Activated effector memory CD4-positive, alpha-beta T cell treated with Interleukin-2 at 50 U/mL for 16 hours (primary cell): ENCODE measurements around the gene FAM50B.
"Not testable (repeated sequence)": the region's sequence is repeated elsewhere in the genome, so short reads cannot be mapped to it uniquely, and the experiment has no call there.

Experiments
- DNase-seq: peaks from one replicate; pipeline ENCODE4 v3.0.0-alpha.2; 2020

The FAM50B gene

DNA sequence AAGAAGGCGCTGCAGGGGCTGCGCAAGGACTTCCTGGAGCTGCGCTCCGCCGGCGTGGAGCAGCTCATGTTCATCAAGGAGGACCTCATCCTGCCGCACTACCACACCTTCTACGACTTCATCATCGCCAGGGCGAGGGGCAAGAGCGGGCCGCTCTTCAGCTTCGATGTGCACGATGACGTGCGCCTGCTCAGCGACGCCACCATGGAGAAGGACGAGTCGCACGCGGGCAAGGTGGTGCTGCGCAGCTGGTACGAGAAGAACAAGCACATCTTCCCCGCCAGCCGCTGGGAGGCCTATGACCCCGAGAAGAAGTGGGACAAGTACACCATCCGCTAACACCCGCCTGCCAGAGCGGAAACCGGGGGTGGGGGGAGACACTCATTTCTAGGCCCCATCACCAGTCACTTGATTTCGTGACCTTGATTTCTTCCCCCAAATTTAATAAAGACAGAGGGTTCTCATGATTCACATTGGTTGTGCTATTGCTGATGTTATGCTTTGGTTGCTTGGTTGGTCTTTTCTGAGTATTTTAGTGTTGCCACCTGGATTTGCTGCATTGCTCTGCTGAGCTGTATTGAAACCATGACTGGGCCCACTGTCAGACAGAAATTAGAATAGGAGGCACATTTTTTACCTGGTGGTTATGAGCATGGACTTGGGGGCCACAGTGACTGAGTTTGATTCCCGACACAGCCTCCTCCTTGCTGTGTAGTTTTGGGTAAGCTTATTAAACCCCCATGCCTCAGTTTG lies 1.5 kb downstream of the FAM50B start:
- DNase-seq = no peak

DNA sequence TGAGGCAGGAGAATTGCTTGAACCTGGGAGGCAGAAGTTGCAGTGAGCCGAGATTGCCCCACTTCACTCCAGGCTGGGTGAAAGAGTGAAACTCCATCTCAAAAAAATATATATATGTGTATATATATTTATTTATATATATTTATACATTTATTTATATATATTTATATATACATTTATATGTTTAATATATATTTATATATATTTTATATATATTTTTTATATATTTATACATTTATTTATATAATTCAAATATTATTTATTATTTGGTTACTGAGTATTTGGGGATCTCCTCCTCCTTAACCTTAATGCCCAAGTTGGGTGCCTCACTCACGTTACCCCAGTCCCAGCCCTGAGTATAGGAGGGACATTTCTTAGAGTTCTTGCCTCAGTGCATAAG lies 2.7 kb downstream of the FAM50B start:
- DNase-seq = no peak

DNA sequence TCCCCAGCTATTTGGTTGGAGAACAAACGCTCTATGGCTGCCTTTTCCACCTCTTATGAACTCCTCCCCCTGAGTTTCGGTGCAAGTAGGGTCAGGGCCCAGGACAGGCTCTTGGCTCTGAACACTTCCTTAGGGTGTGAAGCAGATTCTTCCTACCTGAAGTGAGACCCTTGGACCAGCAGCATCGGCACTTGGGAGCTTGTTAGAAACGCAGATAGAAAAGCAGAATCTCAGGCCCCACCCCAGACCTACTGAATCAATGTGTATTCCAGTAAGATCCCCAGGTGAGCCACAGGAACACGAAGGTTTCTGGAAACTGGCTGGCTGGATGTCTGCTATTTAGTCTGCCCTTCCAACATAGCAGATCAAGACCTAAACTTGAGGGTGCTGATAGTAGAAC lies 3.2 kb downstream of the FAM50B start:
- no peak for DNase-seq

DNA sequence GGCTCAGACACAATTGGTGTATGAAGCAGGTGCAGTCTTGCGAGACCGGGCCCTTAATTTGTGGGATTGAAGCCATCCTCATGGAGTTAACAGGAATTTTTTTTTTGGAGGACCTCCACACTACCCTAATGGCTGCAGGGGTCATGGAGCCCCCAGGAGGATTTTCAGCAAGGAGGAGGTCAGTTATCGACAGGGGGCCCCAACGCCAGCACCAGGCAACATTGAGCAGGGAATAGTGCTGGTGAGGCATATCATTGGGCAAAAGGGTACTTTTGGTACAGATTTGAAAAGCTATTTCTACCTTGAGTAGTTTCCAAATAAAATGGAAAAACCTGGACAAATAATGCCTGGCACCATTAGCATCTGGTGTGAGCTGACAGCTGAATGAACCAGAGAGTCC lies 6.7 kb downstream of the FAM50B start:
- no peak for DNase-seq

DNA sequence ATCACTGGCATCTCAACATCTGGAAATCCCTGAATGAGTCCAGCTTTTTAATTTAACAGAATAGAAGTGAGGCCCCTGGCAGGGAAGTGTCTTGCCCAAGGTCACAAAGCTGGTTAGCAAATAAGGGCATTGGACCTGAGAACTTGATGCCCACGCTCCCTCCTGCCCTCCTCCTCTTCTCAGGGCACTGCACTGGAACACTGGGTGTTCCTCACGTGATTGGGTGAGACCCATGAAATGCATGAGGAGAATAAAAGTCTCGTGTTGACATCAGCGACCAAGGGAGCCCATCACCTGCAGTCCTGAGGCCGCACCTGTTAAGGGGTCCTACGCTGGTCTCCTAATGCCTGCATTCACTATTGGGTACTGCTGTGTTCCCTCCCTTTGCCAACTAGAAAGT lies 7.4 kb downstream of the FAM50B start:
- DNase-seq = no peak

DNA sequence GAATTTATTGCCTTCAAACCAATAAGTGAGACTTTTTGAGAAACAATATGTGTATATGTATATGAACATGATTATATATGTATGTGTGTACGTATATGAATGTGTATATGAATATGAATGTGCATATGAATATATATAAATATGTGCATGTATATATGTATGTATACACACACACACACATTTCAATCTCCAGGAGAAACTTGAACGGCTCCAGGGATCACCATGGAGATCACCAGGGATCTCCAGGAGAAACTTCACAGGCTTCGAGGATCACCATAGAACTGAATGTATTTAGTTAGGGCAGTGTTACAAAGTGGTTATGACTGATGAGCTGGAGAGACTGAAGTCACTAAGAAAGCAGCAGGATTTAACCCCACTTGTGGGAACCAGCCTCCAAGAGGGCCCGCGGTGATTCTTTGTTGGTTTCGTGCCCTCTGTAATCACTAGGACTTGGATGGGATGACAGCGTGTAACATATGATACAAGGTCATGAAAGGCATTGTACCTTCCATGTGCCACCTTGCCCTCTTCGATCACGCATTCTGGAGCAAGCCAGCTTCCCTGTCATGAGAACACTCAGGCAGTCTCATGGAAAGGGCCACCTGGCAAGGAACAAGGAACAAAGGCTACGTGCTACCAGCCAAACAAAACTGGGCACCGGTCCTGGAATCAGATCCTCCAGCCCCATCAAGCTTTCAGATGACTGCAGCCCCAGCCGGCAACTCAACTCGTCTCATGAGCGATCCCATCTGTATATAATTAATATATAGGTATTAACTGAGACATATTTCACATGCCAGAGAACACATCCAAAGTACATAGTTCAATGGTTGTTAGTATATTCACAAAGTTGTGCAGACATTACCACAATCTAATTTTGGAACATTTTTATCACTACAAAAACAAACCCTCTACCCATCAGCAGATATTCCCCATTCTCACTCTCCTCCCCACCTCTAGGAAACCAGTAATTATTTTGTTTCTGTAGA lies 8.6 kb downstream of the FAM50B start:
- no peak for DNase-seq

DNA sequence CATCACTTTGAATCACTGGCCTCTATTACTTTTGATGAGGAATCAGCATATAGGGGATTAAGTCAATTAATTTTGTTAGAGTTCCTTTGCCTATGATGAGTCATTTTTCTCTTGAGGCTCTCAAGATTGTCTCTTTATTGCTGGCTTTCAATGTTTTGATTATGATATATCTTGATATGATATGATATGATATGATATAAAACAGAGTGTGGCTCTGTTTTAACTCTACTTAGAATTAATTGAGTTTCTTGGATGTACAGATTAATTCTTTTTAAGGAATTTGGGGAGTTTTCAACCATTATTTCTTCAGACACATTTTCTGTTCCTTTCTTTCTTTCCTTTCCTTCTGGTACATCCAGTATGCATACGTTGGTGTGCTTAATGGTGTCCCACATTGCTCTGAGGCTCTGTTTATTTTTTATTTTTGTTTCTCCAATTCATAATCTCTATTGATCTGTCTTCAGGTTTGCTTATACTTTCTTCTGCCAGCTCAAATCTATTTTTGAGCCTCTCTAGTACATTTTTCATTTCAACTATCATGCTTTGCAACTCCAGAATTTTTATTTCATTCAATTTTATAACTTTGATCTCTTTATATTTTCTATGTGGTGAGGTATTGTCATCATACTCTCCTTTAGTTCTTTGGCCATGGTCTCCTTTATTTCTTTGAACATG lies 10.8 kb downstream of the FAM50B start:
- no peak for DNase-seq

DNA sequence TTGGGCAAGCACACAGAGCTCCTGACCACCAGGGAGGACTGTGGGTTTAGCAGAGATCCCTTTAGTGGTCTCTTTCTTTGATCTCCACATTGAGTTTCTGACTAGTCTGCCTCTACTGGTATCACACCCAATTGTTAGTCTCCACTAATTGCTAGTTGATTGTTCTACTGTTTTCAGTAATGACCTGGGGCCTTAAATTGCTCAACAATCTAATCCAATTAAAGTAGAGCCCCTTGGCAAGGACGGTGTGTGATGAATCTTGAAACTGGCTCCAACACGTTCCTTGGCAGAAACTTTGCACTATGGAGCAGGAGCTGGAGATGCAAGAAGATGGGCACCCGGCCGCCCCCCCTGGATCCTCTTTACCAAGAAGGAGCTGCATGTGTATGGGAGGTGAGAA lies 12.3 kb downstream of the FAM50B start:
- no peak for DNase-seq

DNA sequence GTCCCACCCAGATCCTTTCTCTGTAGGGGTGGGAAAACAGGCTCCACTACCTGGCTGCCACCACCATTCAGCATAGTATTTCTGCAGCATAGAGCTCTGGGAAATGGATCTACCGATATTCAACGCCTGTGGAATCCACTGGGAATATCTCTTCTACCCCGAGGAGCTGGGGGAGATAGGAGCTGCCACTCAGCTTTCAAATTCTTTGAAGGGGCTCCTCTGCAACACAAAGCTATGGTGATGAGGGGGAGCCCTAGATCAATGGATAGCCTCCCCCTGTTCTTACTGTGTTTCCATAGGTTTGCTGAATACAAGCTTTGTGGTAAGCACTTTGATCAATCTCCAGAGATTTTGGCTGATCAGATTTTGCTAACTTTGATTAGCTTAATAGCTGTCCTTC lies 12.9 kb downstream of the FAM50B start:
- DNase-seq = no peak

DNA sequence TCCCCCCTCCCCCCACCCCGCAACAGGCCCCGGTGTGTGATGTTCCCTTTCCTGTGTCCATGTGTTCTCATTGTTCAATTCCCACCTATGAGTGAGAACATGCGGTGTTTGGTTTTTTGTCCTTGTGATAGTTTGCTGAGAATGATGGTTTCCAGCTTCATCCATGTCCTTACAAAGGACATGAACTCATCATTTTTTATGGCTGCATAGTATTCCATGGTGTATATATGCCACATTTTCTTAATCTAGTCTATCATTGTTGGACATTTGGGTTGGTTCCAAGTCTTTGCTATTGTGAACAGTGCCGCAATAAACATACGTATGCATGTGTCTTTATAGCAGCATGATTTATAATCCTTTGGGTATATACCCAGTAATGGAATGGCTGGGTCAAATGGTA lies 14.1 kb downstream of the FAM50B start:
- not testable (repeated sequence) for DNase-seq

DNA sequence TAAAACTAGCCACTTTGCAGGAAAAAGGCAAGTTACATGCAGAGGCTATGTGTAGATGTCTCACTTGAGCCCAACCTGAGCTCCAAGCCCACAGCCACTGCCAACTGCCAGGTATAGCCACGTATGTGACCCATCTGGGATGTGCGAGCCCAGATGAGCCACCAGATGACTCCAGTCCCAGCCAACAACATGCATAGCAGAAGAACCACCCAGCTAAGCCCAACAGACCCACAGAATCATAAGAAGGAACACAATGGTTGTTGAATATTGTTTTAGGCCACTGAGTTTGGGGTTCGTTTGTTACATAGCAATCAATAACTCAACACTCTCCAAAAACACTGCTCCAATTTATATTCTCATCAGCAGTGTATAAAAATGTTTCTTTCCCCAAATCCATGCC lies 16.3 kb downstream of the FAM50B start:
- no peak for DNase-seq

DNA sequence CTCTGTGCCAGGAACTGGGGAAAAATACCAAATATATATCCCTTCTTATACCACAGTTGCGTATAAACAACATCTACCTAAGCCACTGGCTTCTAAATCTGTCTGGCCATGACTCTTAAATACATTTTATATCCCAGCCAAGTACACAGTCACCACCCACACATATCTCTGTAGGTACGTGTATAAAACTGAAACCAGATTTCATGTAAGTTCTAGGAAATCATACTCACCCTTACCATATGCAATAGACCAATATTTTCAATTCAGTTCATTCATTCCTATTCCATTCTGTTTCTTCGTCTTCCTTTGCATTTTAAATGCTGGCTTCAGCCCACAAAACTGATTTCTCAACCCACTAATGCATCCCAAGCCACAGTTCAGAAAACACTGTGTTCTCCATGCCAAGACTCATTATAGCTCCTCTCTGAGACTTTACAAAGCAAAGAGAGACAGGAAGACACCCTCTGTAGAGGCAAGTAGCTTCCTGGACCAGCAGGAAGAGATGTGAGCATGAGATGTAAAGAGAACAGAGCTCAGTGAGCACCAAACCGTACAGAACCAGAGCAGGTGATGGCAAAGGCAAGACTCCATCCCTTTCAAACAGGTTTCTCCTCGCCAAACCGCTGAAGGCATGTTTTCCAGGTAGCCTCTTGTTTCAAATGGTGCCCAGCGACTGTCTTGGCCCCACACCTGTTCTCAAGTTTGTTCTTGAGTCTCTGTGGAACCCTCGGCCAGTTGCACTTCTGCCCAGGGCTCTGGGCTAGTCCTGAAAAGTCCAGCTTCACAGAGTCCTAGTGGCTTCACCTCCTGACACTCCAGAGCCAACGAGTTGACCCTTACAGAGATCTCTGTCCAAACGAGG lies 18.7 kb downstream of the FAM50B start:
- no peak for DNase-seq

DNA sequence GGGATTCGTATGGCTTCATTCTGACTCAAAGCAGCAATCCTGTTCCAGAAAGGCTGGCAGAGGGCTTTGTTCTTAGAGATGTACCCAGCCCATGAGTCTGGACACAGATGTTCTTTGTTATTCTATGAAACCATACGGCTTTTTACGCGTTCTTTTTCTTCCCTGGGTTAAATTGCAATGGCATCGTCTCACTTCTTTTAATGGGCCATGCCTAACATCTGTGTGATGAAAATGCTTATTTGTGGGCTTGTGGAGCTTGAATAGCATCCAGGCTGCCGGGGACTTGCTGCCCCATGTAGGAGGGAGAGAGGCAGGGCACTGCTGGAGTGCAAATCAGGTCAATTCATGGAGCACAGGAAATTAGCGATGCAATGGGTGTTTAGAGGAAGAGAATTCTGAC lies 19.4 kb downstream of the FAM50B start:
- DNase-seq = no peak

DNA sequence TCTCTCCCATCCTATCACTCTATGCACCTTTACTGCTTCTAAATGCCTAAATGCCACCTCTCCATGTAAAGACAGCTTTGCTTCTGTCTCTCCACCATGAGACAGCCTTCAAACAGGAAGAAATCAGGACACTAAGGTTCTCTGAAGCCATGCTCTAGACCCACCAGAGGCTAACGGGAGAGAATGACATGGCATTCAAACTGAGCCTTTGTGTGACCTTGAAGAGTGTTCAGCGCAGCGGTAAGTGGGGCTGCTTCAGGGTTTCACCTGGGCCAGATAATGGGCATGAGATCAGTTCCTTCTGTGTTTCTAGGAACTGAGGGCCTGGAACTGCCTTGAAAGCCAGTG lies 20.1 kb downstream of the FAM50B start:
- DNase-seq = no peak

DNA sequence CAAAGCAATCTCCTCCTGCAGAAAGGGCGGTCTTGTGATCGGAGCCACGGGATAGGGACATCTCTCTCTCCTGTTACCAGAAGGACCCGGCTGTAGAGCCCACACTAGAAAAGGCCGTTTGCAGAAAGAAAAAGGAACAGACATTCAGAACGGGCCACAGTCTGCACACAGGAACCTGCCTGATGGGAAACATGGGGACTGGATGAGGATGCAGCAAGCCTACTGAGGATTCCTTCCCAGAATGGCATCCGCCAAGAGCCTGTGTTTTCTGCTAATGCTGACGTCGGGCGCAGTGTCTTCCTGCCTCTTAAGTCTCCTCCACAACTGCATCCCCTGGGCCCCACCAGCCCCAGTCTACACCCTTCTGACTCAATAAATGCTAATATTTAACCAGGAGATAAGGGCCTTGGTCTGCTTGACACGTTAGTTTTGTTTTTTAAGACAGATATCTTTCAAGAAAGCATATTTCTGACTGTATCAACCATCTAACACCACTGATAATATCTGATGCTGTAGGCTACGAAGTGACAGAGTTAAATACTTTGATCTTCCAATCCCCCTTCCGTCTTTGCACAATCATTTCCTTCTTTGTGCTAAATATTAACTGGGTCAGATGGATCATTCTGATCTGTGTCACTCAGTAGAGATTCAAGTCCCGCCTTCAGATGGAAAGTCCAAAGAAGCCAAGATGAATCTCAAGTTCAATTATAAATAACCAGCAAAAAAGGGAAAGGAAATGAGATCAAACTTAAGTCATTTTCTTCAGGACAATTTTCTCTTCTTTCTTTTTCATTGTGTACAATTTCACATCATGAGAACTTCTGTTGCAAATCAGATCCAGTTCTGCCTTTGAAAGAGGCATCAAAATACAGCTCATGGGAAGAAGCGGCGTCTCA lies 20.7 kb downstream of the FAM50B start:
- no peak for DNase-seq

DNA sequence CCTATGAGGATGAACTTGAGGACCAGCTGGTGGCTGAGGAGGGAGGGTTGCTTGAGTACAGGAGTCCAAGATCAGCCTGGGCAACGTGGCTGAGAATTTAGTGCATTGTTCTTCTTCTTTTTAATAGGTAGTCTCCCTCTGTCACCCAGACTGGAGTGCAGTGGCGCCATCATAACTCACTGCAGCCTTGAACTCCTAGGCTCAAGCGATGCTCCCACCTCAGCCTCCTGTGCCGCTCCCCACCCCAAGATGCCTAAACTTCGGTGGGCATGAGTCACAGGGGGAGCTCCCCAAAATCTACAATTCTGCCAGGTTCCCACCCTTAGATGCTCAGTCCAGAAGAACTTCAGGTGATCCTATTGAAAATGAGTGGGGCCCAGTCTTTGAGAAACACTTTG lies 21.4 kb downstream of the FAM50B start:
- no peak for DNase-seq

DNA sequence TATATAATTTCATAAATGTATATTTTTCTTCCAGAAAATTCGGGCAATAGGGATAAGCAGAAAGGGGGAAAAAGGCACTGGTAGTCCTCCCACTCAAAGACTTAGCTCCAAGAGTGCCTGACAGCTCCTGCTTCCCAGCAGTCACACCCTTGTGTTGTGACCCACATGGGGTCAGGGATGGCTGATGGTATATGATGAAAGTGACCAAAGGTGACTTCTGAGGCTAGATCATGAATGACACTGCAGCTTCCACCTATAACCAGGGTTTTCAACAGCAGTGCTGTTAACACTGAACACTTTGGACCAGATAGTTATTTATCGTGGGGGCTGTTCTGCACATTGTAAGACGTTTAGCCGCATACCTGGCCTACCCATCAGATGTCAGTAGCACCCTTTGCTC lies 22.3 kb downstream of the FAM50B start:
- no peak for DNase-seq

DNA sequence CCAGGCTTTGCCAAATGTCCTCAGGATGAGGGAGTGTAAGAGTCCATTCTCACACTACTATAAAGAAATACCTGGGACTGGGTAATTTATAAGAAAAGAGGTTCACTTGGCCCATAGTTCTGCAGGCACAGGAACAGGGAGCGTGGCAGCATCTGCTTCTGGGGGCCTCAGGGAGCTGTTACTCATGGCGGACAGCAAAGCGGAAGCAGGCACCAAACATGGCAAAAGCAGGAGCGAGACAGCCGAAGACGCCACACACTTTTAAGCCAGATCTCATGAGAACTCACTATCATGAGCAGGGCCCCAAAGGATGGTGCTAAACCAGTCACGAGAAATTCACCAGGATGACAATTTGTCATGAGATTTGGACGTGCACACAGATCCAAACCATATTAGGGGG lies 22.8 kb downstream of the FAM50B start:
- no peak for DNase-seq

DNA sequence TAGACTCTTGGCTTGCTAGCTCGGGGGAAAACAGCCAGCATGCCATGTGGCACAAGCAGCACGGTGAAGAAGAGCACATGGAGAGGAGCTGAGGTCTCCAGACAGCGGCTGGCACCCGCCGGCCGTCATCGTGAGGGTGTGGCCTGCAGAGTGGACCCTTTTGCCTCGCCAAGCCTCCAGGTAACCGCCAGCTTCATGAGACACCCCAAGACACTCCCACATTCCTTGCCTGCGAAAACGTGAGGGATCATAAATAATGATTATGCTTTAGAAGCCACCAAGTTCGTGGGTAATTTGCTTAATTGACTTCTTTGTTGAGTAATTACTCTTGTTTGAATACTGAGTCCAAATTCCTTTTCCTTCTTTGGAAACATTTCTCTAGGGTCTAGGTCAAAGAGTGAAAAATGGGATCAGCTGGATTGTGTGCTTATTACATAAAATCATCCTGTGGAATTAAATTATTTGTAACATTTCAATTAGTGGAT lies 23.2 kb downstream of the FAM50B start:
- DNase-seq = no peak

DNA sequence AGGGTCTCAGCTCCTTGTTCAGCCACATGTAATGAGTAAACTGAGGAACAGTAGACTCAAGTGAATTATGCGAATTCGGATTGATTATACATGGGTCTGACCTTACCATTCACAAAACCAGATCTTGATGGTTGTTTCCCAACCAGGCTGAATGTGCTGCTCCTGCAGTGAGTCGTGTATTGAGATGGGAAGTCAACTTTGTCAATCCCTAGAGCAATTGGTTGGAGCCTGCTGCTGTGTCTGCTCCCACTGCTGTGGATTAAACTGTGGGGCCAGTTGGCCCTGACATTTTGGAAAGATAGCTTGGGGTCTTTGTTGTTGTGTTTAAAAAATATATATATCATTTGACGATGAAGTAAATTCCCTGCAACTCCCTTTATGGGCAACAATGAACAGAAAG lies 23.9 kb downstream of the FAM50B start:
- no peak for DNase-seq

DNA sequence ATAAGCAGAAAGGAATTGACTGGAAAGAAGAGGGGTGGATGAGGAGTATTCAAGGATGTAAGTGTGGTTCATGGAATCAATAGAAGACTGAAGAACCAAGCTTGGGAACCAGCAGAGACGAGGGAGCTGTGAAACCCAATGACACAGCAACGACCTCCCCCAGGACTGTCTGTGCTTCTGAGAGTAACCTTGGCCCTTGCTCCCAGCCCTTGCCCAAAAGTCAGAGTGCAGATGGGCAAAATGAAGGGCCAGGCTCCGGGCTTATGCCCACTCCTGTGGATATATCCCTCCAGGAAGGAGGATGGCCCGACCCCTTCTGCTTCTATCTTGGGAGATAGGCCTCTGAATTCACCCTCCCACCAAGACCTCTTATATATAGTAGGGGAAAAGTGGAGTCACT lies 24.9 kb downstream of the FAM50B start:
- DNase-seq = no peak

DNA sequence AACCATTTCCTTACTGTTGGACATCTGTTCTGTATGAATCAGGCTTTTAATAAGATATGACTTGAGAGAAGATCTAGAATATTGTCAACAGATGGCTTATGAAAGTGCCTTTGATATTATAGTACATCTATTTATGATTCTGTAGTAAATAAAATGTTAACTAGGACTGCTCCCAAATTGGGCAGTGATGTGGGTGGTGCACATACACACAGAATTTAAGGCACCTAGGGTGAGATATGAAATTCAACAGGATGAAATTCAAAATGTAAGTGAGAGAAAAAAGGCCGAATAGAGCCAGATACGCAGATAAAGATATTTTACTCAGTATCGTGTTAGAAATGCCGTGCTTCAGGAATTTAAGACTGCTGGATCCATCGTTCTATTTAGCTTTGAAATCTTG lies 26.3 kb downstream of the FAM50B start:
- no peak for DNase-seq
